H1 (cell line): ENCODE data around the gene CYBA. TPM values are rescaled to one million over a fixed set of nuclear protein-coding genes. Genes with fewer than 3 reads are reported as not detected.

Source experiments
- CTCF ChIA-PET: fragments of 300-600 bp; sonication (Branson Sonifier 250); formaldehyde crosslinking; loops from one replicate; lab custom pipeline; 2021; ENCODE audit not compliant: partially characterized antibody; lab: Charles Lee
- POLR2A ChIA-PET: fragments of 300-600 bp; sonication (Branson Sonifier 250); formaldehyde crosslinking; loops from one replicate; lab custom pipeline; 2021; ENCODE audit warnings: inconsistent platforms; ENCODE audit not compliant: partially characterized antibody; lab: Charles Lee
- DNase-seq, 2 experiments: peaks; one replicate each; pipeline versions ENCODE4 v3.0.0 to v3.0.0-alpha.2; 2010 to 2022; ENCODE audit warnings: low spot score in 2 of 2, low read depth in 1 of 2, mixed read lengths in 1 of 2
- FAIRE-seq: peaks from 2 replicates; lab custom pipeline; 2011; peaks lifted over from hg19 to GRCh38; lab: Jason Lieb, UNC
- H2AFZ ChIP-seq: 2 replicates; pipeline ENCODE4 v1.8.1; 2012; ENCODE audit warnings: low read length, inconsistent platforms
- H2AK5ac ChIP-seq: 2 replicates; pipeline ENCODE4 v1.6.1; 2013; ENCODE audit warnings: low read depth, low read length
- H2BK120ac ChIP-seq: replicated peaks from 2 replicates; pipeline ENCODE3; 2013; ENCODE audit warnings: low read depth, low read length, inconsistent platforms
- H2BK12ac ChIP-seq: 2 replicates; pipeline ENCODE4 v1.6.1; 2013; ENCODE audit warnings: low read depth, low read length
- H2BK15ac ChIP-seq: 2 replicates; pipeline ENCODE4 v1.6.1; 2013; ENCODE audit warnings: low read length
- H2BK20ac ChIP-seq: 2 replicates; pipeline ENCODE4 v1.6.1; 2013; ENCODE audit warnings: low read length
- H2BK5ac ChIP-seq: 2 replicates; pipeline ENCODE4 v1.6.1; 2013; ENCODE audit warnings: low read depth, low read length
- H3K14ac ChIP-seq: 2 replicates; pipeline ENCODE4 v1.6.1; 2013; ENCODE audit warnings: inconsistent platforms; ENCODE audit not compliant: insufficient read length
- H3K18ac ChIP-seq: 2 replicates; pipeline ENCODE4 v1.6.1; 2013; ENCODE audit warnings: low read length; ENCODE audit errors: extremely low read depth
- H3K23ac ChIP-seq: 2 replicates; pipeline ENCODE4 v1.6.1; 2013; ENCODE audit warnings: inconsistent platforms; ENCODE audit not compliant: insufficient read length
- H3K23me2 ChIP-seq: 2 replicates; pipeline ENCODE4 v1.6.1; 2013; ENCODE audit warnings: low read depth, low read length
- H3K27ac ChIP-seq: 2 replicates; pipeline ENCODE4 v1.6.1; 2011; ENCODE audit warnings: low read depth, low read length, inconsistent platforms
- H3K27me3 ChIP-seq, 4 experiments: replicated peaks in 1 of 4; 1 replicate in 1 of 4; 2 replicates in 3 of 4; pipeline versions ENCODE4 v1.6.1 to v1.8.1; 2011 to 2013; ENCODE audit warnings: low read length in 3 of 4, mild to moderate bottlenecking in 3 of 4, inconsistent platforms in 2 of 4, mixed read lengths in 2 of 4, moderate library complexity in 1 of 4; ENCODE audit not compliant: control insufficient read depth in 3 of 4, insufficient read depth in 3 of 4; ENCODE audit errors: extremely low read depth in 1 of 4
- H3K36me3 ChIP-seq, 4 experiments: 2 replicates each; pipeline versions ENCODE4 v1.6.1 to v1.8.1; 2011 to 2013; ENCODE audit warnings: mild to moderate bottlenecking in 4 of 4, low read length in 3 of 4, moderate library complexity in 2 of 4, control low read depth in 1 of 4, inconsistent platforms in 1 of 4; ENCODE audit not compliant: insufficient read depth in 4 of 4, control insufficient read depth in 2 of 4
- H3K4ac ChIP-seq: replicated peaks from 2 replicates; pipeline ENCODE3; 2013; ENCODE audit warnings: low read length, low read depth, mixed read lengths, inconsistent platforms; ENCODE audit not compliant: insufficient read length
- H3K4me1 ChIP-seq, 4 experiments: replicated peaks in 1 of 4; 1 replicate in 1 of 4; 2 replicates in 3 of 4; pipeline versions ENCODE4 v1.6.1 to v1.8.1; 2011 to 2013; ENCODE audit warnings: low read length in 3 of 4, inconsistent platforms in 2 of 4, mixed read lengths in 1 of 4; ENCODE audit not compliant: insufficient read depth in 4 of 4, control insufficient read depth in 3 of 4
- H3K4me2 ChIP-seq, 2 experiments: 2 replicates each; pipeline versions ENCODE4 v1.6.1 to v1.8.1; 2011 to 2013; ENCODE audit warnings: low read depth in 2 of 2, low read length in 2 of 2, control low read depth in 1 of 2, inconsistent platforms in 1 of 2, mild to moderate bottlenecking in 1 of 2; ENCODE audit not compliant: insufficient read depth in 1 of 2
- H3K4me3 ChIP-seq, 4 experiments: fragments of 200-600, 300-600 bp in 1 of 4; sonication (generic), shearing (Covaris generic), sonication (Bioruptor Twin) in 1 of 4; 2 replicates each; pipeline versions ENCODE4 v1.5.1 to v1.8.1; 2011 to 2016; ENCODE audit warnings: low read length in 4 of 4, low read depth in 3 of 4, control low read depth in 2 of 4, inconsistent platforms in 2 of 4, mild to moderate bottlenecking in 2 of 4, mixed read lengths in 1 of 4, moderate library complexity in 1 of 4; ENCODE audit not compliant: insufficient read depth in 2 of 4; ENCODE audit errors: extremely low read depth in 1 of 4
- H3K56ac ChIP-seq: replicated peaks from 2 replicates; pipeline ENCODE3; 2013; ENCODE audit warnings: low read depth, mild to moderate bottlenecking, mixed read lengths, low read length, inconsistent platforms; ENCODE audit not compliant: insufficient read length
- H3K79me1 ChIP-seq: 2 replicates; pipeline ENCODE4 v1.6.1; 2013; ENCODE audit warnings: low read depth, low read length, control low read depth
- H3K79me2 ChIP-seq, 2 experiments: 2 replicates each; pipeline versions ENCODE4 v1.6.1 to v1.8.1; 2012 to 2013; ENCODE audit warnings: low read length in 2 of 2, mild to moderate bottlenecking in 2 of 2, inconsistent platforms in 1 of 2; ENCODE audit not compliant: insufficient read depth in 2 of 2, control insufficient read depth in 1 of 2
- H3K9ac ChIP-seq, 4 experiments: replicated peaks in 1 of 4; 1 replicate in 1 of 4; 2 replicates in 3 of 4; pipeline versions ENCODE4 v1.6.1 to v1.8.1; 2011 to 2013; ENCODE audit warnings: low read depth in 3 of 4, low read length in 3 of 4, control low read depth in 2 of 4, mild to moderate bottlenecking in 2 of 4, moderate library complexity in 2 of 4, inconsistent platforms in 1 of 4; ENCODE audit errors: extremely low read depth in 1 of 4
- H3K9me3 ChIP-seq, 2 experiments: 2 replicates each; pipeline versions ENCODE4 v1.6.1 to v1.8.1; 2012 to 2013; ENCODE audit warnings: mild to moderate bottlenecking in 2 of 2, moderate library complexity in 2 of 2, control low read depth in 1 of 2, inconsistent platforms in 1 of 2, low read depth in 1 of 2, low read length in 1 of 2, mixed read lengths in 1 of 2; ENCODE audit not compliant: insufficient read depth in 2 of 2
- H4K20me1 ChIP-seq, 2 experiments: replicated peaks in 1 of 2; 2 replicates each; pipeline versions ENCODE3 to v1.8.1; 2011 to 2013; ENCODE audit warnings: inconsistent platforms in 2 of 2, low read length in 2 of 2, mild to moderate bottlenecking in 1 of 2; ENCODE audit not compliant: insufficient read depth in 2 of 2, control insufficient read depth in 1 of 2
- H4K5ac ChIP-seq: 2 replicates; pipeline ENCODE4 v1.6.1; 2013; ENCODE audit warnings: low read length, low read depth, mixed read lengths, inconsistent platforms; ENCODE audit not compliant: insufficient read length
- H4K8ac ChIP-seq: 2 replicates; pipeline ENCODE4 v1.8.0; 2013; ENCODE audit warnings: mild to moderate bottlenecking, moderate library complexity, low read length, inconsistent platforms; ENCODE audit not compliant: insufficient read depth; ENCODE audit errors: extremely low read depth
- H4K91ac ChIP-seq: replicated peaks from 2 replicates; pipeline ENCODE3; 2013; ENCODE audit warnings: low read length, mixed read lengths, inconsistent platforms; ENCODE audit not compliant: insufficient read length
- ASH2L ChIP-seq: fragments of 200-600, 300-600 bp; sonication (generic); IDR thresholded peaks from one replicate; pipeline ENCODE4 v1.7.1; 2017; ENCODE audit warnings: low read length
- EGR1 ChIP-seq: IDR thresholded peaks from 2 replicates; pipeline ENCODE4 v1.6.1; 2011; ENCODE audit warnings: low read depth, low read length, borderline replicate concordance
- HDAC6 ChIP-seq: IDR thresholded peaks from one replicate; pipeline ENCODE4 v1.7.1; 2012; ENCODE audit warnings: low read depth, mild to moderate bottlenecking, inconsistent platforms, low read length, moderate library complexity
- SAP30 ChIP-seq: fragments of 300-600 bp; sonication (generic); IDR thresholded peaks from 2 replicates; pipeline ENCODE4 v1.7.1; 2012; ENCODE audit warnings: low read length, moderate library complexity, mild to moderate bottlenecking, inconsistent platforms; ENCODE audit not compliant: insufficient read depth, insufficient replicate concordance
- SP1 ChIP-seq: IDR thresholded peaks from 2 replicates; pipeline ENCODE4 v1.6.1; 2011; ENCODE audit warnings: low read depth, low read length
- SP2 ChIP-seq: IDR thresholded peaks from 2 replicates; pipeline ENCODE4 v1.6.1; 2012; ENCODE audit warnings: mild to moderate bottlenecking, low read length, inconsistent platforms
- TBP ChIP-seq: IDR thresholded peaks from 2 replicates; pipeline ENCODE4 v1.6.1; 2011; ENCODE audit warnings: low read depth, low read length, improper control_type of control experiment
- TEAD4 ChIP-seq: IDR thresholded peaks from 2 replicates; pipeline ENCODE4 v1.6.1; 2012; ENCODE audit warnings: low read depth, low read length, inconsistent platforms, mixed read lengths
- WGBS, 2 experiments: shearing (Covaris generic) in 1 of 2; methylation state at CpG; one replicate each; pipeline versions ENCODE4 v1.1.6 to v1.1.7; 2013 to 2015; ENCODE audit warnings: low lambda C conversion rate in 2 of 2, mixed read lengths in 2 of 2, inconsistent platforms in 1 of 2, low coverage in 1 of 2, missing lambda C conversion rate in 1 of 2; ENCODE audit not compliant: insufficient replicate concordance in 2 of 2, insufficient coverage in 1 of 2, insufficient read length in 1 of 2; ENCODE audit errors: extremely low coverage in 1 of 2, missing lambda C conversion rate in 1 of 2; 5-methylcytosine and 5-hydroxymethylcytosine counted together
- polyA plus RNA-seq, 7 experiments: library from polyadenylated mRNA; depleted of rRNA in 3 of 7; stranded (reverse) in 5 of 7; unstranded in 2 of 7; fragments of >200 nt in 5 of 7; fragments of 200-250 nt in 2 of 7; gene quantifications; 1 replicate in 5 of 7; 2 replicates in 1 of 7; 4 replicates in 1 of 7; pipeline versions ENCODE4 v1.2.1 to v1.2.3, GENCODE V29; 2011 to 2013; ENCODE audit warnings: missing spikeins in 2 of 7, mixed read lengths in 2 of 7
- total RNA-seq: library from RNA; stranded (reverse); fragmentation: NEBNext Ultra II Directional; extraction: Animal tissue kit (Norgen Biotek cat#: 25700); gene quantifications from 2 replicates; pipeline ENCODE4 v1.2.1, GENCODE V29; 2021

The CYBA gene
- total and polyA plus RNA-seq, 2 of the 8 experiments (the other 6 are each of a cell fraction or from before 2014, with no cell fraction given), result 136 to 254 TPM

GRCh38 chr16:88639231-88640038 is 11.4 kb downstream of the CYBA start:
- no peak for FAIRE-seq
- Histone ChIP-seq H3K9me3 (no peaks in the 10 kb centered on the region), H4K8ac (peak overlapping the region; percentile 93)

More at GRCh38 chr16:88639231-88640038, 11.4 kb downstream of the CYBA start:
- H3K79me1 ChIP-seq, result no peaks in the 10 kb centered on the region
- ChIA-PET CTCF (interaction anchor here (0.8 to 3.6 kb wide), 9 partner anchors 10 to 98 kb away, joined by 3 to 19 read pairs (median 4); no protein-coding TSS in a partner anchor), POLR2A (interaction anchor here (0.8 to 3.5 kb wide), 10 partner anchors 10 to 171 kb away, joined by 3 to 35 read pairs (median 8); partner anchors contain the start of genes CYBA, MVD and SNAI3)
- H2BK5ac ChIP-seq, result peak overlapping the region; percentile 94; the same call in 1 of the 2 replicates
- no peak overlapping the region for H4K5ac ChIP-seq
- no peak overlapping the region for H3K14ac ChIP-seq
- TF ChIP-seq SP2 (no peak), TBP (no peak), EGR1 (no peak), HDAC6 (no peak), SAP30 (no peak), SP1 (no peak), ASH2L (no peak), TEAD4 (no peak)
- H3K36me3 ChIP-seq, result peaks cover 0 to 5% (median 0%) of the 10 kb centered on the region in 4 experiments; a peak in 1 of 8 replicates
- H3K9ac ChIP-seq, result no peak overlapping the region; a peak in 1 of 7 replicates
- peak overlapping the region; percentile 95 for H4K91ac ChIP-seq
- peak overlapping the region; percentile 62 for H2BK120ac ChIP-seq
- peak overlapping the region; percentile 48; the same call in 1 of the 2 replicates for H2BK20ac ChIP-seq
- no peaks in the 10 kb centered on the region for H3K79me2 ChIP-seq
- H3K56ac ChIP-seq, result peak overlapping the region; percentile 37
- H3K27ac ChIP-seq, result no peak overlapping the region
- peaks cover 0 to 3% of the 10 kb centered on the region in 2 experiments for H4K20me1 ChIP-seq
- peaks cover 5 to 40% (median 26%) of the 10 kb centered on the region in 4 experiments for H3K4me1 ChIP-seq
- H3K4ac ChIP-seq, result peak overlapping the region; percentile 98
- peak overlapping the region; percentile 44 to 58; a peak in 3 of 4 replicates for H3K4me2 ChIP-seq
- peak overlapping the region; percentile 72; the same call in 1 of the 2 replicates for H2AK5ac ChIP-seq
- WGBS, 2 experiments, result 67% methylated on average over 37 of the region's 45 CpGs; no CpG with 5 or more reads in 1 of the 2 experiments
- peaks cover 7% of the 10 kb centered on the region for H3K23me2 ChIP-seq
- H3K23ac ChIP-seq, result no peak overlapping the region
- H3K4me3 ChIP-seq, result peak overlapping the region in 2 of 4 experiments; percentile 14 to 39; a peak in 2 of 8 replicates
- DNase-seq, result peak in 1 of 2 experiments; percentile 93
- peak overlapping the region; percentile 75 for H3K18ac ChIP-seq
- H2BK12ac ChIP-seq, result peak overlapping the region; percentile 72; the same call in 1 of the 2 replicates
- peaks cover 0 to 4% (median 1%) of the 10 kb centered on the region in 4 experiments; a peak in 2 of 7 replicates for H3K27me3 ChIP-seq
- peak overlapping the region; percentile 95; the same call in 1 of the 2 replicates for H2BK15ac ChIP-seq
- 0 out of 2 replicates have a peak overlapping the region, but pooled peaks have one; percentile 16 for H2AFZ ChIP-seq
